Ishikawa (cell line): ENCODE data around the gene BROX.

Source experiments
- CEBPB ChIP-seq: IDR thresholded peaks from 2 replicates; pipeline ENCODE4 v1.6.1; 2012
- CREB1 ChIP-seq: IDR thresholded peaks from 2 replicates; pipeline ENCODE4 v1.6.1; 2012; ENCODE audit warnings: low read depth
- EGR1 ChIP-seq: IDR thresholded peaks from 2 replicates; pipeline ENCODE4 v1.6.1; 2012
- EP300 ChIP-seq: IDR thresholded peaks from 2 replicates; pipeline ENCODE4 v1.6.1; 2012; ENCODE audit warnings: borderline replicate concordance
- FOXM1 ChIP-seq: IDR thresholded peaks from 2 replicates; pipeline ENCODE4 v1.6.1; 2012; ENCODE audit warnings: low read depth, borderline replicate concordance
- NFIC ChIP-seq: IDR thresholded peaks from 2 replicates; pipeline ENCODE4 v1.6.1; 2012
- RAD21 ChIP-seq: IDR thresholded peaks from 2 replicates; pipeline ENCODE4 v1.6.1; 2012; ENCODE audit warnings: low read depth
- TAF1 ChIP-seq: IDR thresholded peaks from 2 replicates; pipeline ENCODE4 v1.6.1; 2012; ENCODE audit warnings: low read depth, mild to moderate bottlenecking
- TCF12 ChIP-seq: IDR thresholded peaks from 2 replicates; pipeline ENCODE4 v1.6.1; 2012; ENCODE audit warnings: low read depth
- TEAD4 ChIP-seq: IDR thresholded peaks from 2 replicates; pipeline ENCODE4 v1.6.1; 2012
- USF1 ChIP-seq: IDR thresholded peaks from 2 replicates; pipeline ENCODE4 v1.6.1; 2012
- YY1 ChIP-seq: IDR thresholded peaks from 2 replicates; pipeline ENCODE4 v1.6.1; 2012; ENCODE audit warnings: low read depth
- ZBTB7A ChIP-seq: IDR thresholded peaks from 2 replicates; pipeline ENCODE4 v1.6.1; 2012; ENCODE audit warnings: low read depth
- TF ChIP-seq, protein P1 (sequence below): IDR thresholded peaks from 2 replicates; pipeline ENCODE4 v1.6.1; 2012; ENCODE audit warnings: low read depth, mild to moderate bottlenecking
- TF ChIP-seq, protein P2 (sequence below): IDR thresholded peaks from 2 replicates; pipeline ENCODE4 v1.6.1; 2012

BROX gene

GRCh38 chr1:222777463-222777862 lies 65.1 kb downstream of the BROX start:
- peak; percentile 52 for TF ChIP-seq CEBPB
- TF ChIP-seq, protein P1, sequence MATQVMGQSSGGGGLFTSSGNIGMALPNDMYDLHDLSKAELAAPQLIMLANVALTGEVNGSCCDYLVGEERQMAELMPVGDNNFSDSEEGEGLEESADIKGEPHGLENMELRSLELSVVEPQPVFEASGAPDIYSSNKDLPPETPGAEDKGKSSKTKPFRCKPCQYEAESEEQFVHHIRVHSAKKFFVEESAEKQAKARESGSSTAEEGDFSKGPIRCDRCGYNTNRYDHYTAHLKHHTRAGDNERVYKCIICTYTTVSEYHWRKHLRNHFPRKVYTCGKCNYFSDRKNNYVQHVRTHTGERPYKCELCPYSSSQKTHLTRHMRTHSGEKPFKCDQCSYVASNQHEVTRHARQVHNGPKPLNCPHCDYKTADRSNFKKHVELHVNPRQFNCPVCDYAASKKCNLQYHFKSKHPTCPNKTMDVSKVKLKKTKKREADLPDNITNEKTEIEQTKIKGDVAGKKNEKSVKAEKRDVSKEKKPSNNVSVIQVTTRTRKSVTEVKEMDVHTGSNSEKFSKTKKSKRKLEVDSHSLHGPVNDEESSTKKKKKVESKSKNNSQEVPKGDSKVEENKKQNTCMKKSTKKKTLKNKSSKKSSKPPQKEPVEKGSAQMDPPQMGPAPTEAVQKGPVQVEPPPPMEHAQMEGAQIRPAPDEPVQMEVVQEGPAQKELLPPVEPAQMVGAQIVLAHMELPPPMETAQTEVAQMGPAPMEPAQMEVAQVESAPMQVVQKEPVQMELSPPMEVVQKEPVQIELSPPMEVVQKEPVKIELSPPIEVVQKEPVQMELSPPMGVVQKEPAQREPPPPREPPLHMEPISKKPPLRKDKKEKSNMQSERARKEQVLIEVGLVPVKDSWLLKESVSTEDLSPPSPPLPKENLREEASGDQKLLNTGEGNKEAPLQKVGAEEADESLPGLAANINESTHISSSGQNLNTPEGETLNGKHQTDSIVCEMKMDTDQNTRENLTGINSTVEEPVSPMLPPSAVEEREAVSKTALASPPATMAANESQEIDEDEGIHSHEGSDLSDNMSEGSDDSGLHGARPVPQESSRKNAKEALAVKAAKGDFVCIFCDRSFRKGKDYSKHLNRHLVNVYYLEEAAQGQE = no peak

DNA sequence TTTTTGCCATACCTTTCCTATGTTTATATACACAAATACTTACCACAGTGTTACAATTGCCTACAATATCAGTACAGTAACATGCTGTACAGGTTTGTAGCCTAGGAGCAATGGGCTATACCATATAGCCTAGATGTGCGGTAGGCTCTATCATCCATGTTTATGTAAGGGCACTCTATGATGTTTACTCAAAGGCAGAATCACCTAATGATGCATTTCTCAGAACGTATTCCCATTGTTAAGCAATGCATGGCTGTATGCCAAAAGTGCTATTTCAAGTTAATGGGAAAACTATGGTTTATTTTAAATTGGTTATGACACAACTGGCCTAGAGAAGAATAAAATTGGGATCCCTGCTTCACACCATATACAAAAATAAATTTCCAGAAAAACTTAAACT lies 65.6 kb downstream of the BROX start:
- TF ChIP-seq, protein P2, sequence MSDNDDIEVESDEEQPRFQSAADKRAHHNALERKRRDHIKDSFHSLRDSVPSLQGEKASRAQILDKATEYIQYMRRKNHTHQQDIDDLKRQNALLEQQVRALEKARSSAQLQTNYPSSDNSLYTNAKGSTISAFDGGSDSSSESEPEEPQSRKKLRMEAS = no peak
- no peak for TF ChIP-seq CREB1
- TF ChIP-seq, protein P1 = no peak
- no peak for TF ChIP-seq TCF12
- no peak for TF ChIP-seq ZBTB7A
- TF ChIP-seq EP300 = no peak
- TF ChIP-seq TEAD4 = no peak
- no peak for TF ChIP-seq FOXM1
- TF ChIP-seq EGR1 = no peak
- peak; percentile 65 for TF ChIP-seq CEBPB
- no peak for TF ChIP-seq USF1
- TF ChIP-seq RAD21 = no peak
- TF ChIP-seq YY1 = no peak
- TF ChIP-seq TAF1 = no peak
- TF ChIP-seq NFIC = peak; percentile 54; the same call in 1 of the 2 replicates

GRCh38 chr1:222781251-222781650 lies 68.9 kb downstream of the BROX start:
- TF ChIP-seq, protein P1 = no peak
- no peak for TF ChIP-seq TCF12

DNA sequence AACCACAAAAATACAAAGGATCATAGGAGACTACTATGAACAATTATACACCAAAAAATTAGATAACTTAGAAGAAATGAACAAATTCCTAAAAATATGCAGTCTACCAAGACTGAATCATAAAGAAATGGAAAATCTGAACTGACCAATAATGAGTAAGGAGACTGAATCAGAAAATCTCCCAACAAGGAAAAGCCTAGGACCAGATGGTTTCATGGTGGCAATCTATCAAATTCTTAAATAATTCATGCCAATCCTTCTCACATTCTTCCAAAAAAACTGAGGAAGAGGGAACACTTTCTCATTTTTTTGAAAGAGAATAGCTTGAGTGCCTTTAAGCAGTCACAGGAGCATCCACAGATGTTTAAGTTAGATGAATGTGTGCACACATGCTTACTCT lies 70.7 kb downstream of the BROX start:
- TF ChIP-seq EGR1 = no peak
- no peak for TF ChIP-seq TEAD4
- no peak for TF ChIP-seq ZBTB7A
- TF ChIP-seq TAF1 = no peak
- TF ChIP-seq CEBPB = no peak
- no peak for TF ChIP-seq USF1
- no peak for TF ChIP-seq RAD21
- TF ChIP-seq NFIC = no peak
- TF ChIP-seq, protein P2 = no peak
- TF ChIP-seq CREB1 = no peak
- no peak for TF ChIP-seq YY1
- TF ChIP-seq TCF12 = no peak

DNA sequence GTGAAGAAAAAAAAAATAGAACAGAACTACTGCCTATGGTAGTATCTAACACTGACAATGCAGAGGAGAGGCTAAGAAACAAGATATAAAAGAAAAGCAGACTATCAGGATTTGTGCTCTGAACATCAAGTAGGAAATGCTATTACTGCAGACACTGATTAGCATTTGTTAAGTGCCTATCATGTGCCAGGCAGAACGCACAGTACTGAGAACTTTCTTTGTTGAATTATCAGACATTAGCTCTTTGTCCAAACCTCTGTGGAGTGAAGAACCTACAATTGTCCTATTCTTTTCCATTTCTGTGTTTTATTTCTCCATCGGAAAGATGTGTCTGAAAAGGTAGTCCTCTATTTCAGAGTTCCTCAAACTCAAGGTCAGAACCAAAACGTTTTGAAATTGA lies 72.0 kb downstream of the BROX start:
- TF ChIP-seq TAF1 = no peak
- no peak for TF ChIP-seq ZBTB7A
- no peak for TF ChIP-seq FOXM1
- TF ChIP-seq RAD21 = no peak
- no peak for TF ChIP-seq TEAD4
- no peak for TF ChIP-seq NFIC
- TF ChIP-seq EP300 = no peak
- TF ChIP-seq USF1 = no peak
- TF ChIP-seq, protein P2 = no peak
- TF ChIP-seq EGR1 = no peak
